Measurements from ENCODE around the gene OR2V2.

DNA sequence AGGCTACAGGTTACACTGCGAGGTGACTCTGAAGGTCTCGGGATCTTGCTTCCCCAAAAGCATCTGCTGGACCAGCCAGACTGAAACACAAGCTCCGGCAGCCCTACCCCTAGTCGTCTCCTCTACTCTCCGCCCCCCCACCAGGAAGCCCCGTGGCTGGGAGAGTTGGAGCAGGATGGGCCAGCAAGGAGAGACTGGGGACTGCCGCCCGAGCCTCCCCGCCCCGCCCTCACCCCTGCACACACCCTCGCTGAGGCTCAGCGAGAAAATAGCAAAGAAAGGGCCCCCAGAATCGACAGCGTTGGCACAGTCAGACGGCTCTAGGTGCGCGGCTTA lies 56.4 kb downstream of the OR2V2 start:
- TF ChIP-seq CTCF (IDR thresholded peaks at IDR 0.05) (no peak), POLR2AphosphoS5 (IDR thresholded peaks at IDR 0.05) (no peak), POLR2A (IDR thresholded peaks at IDR 0.05) (no peak)
